ENCODE results near the gene TAOK2. TPM values are rescaled to one million over a fixed set of nuclear protein-coding genes. Genes with fewer than 3 reads are reported as not detected.
"Not testable (repeated sequence)": the region's sequence is repeated elsewhere in the genome, so short reads cannot be mapped to it uniquely, and the experiment has no call there.

Gene TAOK2
- total RNA-seq, 6 donors from 2014 or later: 70.2 to 195 (median 81.5) TPM

- Histone ChIP-seq H3K36me3 (peaks cover 4 to 14% (median 6%) of the 10 kb centered on the region in 4 donors), H3K4me1 (peaks cover 21 to 24% (median 22%) of the 10 kb centered on the region in 4 donors), H3K4me3 (peak overlapping the region in 3 of 4 donors; percentile 80 to 100 (median 88)), H3K27ac (peak overlapping the region; percentile 79 to 91 (median 90)), H3K27me3 (no peaks in the 10 kb centered on the region), H3K9me3 (no peaks in the 10 kb centered on the region)
- ATAC-seq (ENCODE audit: low FRiP score in 2 of 2) (no peak), DNase-seq (no peak)
- TF ChIP-seq POLR2AphosphoS5 (IDR thresholded peaks at IDR 0.05): no peak
- no peak for TF ChIP-seq POLR2A (IDR thresholded peaks at IDR 0.05)
- no peak for TF ChIP-seq EP300 (IDR thresholded peaks at IDR 0.05)
- TF ChIP-seq, protein P1, sequence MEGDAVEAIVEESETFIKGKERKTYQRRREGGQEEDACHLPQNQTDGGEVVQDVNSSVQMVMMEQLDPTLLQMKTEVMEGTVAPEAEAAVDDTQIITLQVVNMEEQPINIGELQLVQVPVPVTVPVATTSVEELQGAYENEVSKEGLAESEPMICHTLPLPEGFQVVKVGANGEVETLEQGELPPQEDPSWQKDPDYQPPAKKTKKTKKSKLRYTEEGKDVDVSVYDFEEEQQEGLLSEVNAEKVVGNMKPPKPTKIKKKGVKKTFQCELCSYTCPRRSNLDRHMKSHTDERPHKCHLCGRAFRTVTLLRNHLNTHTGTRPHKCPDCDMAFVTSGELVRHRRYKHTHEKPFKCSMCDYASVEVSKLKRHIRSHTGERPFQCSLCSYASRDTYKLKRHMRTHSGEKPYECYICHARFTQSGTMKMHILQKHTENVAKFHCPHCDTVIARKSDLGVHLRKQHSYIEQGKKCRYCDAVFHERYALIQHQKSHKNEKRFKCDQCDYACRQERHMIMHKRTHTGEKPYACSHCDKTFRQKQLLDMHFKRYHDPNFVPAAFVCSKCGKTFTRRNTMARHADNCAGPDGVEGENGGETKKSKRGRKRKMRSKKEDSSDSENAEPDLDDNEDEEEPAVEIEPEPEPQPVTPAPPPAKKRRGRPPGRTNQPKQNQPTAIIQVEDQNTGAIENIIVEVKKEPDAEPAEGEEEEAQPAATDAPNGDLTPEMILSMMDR (IDR thresholded peaks at IDR 0.05): no peak
- 70 to 71% methylated on average over 12 of the region's 12 CpGs for WGBS, 2 donors
Observed at GRCh38 chr16:29927070-29927905, 46.4 kb upstream of the TAOK2 start.

DNA sequence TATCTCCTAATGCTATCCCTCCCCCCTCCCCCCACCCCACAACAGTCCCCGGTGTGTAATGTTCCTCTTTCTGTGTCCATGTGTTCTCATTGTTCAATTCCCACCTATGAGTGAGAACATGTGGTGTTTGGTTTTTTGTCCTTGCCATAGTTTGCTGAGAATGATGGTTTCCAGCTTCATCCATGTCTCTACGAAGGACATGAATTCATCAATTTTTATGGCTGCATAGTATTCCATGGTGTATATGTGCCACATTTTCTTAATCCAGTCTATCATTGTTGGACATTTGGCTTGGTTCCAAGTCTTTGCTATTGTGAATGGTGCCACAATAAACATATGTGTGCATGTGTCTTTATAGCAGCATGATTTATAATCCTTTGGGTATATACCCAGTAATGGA is 41.9 kb upstream of the TAOK2 start:
- H3K27me3 ChIP-seq; H3K4me1 ChIP-seq; H3K9me3 ChIP-seq; H3K36me3 ChIP-seq; H3K4me3 ChIP-seq; ATAC-seq (ENCODE audit: low FRiP score in 2 of 2); DNase-seq; H3K27ac ChIP-seq: not testable (repeated sequence)
- WGBS, 2 donors: 92 to 100% methylated on average over 1 to 2 of the region's 2 CpGs

DNA sequence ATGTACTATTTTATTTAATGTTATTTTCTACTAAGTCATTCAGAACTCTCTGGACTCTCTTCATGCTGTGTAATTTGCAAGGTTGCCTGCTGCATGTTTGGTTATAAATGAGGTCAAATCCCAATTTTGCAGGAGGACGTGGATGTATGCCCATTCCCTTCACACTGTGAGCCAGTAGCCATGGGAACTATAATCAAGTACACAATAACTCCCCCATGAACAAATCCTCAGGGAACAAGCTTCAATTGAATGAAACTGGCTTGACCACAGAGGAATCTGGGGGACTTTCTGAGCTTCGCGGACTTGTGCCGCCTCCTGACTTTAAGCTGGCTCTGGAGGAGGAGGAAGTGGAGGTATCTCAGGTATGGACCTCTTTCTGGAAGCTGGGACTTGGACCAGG is 33.0 kb upstream of the TAOK2 start:
- DNase-seq: no peak
- no peak for ATAC-seq (ENCODE audit: low FRiP score in 2 of 2)
- TF ChIP-seq POLR2A (IDR thresholded peaks at IDR 0.05) (no peak), POLR2AphosphoS5 (IDR thresholded peaks at IDR 0.05) (no peak), EP300 (IDR thresholded peaks at IDR 0.05) (no peak)
- TF ChIP-seq, protein P1 (IDR thresholded peaks at IDR 0.05): no peak

DNA sequence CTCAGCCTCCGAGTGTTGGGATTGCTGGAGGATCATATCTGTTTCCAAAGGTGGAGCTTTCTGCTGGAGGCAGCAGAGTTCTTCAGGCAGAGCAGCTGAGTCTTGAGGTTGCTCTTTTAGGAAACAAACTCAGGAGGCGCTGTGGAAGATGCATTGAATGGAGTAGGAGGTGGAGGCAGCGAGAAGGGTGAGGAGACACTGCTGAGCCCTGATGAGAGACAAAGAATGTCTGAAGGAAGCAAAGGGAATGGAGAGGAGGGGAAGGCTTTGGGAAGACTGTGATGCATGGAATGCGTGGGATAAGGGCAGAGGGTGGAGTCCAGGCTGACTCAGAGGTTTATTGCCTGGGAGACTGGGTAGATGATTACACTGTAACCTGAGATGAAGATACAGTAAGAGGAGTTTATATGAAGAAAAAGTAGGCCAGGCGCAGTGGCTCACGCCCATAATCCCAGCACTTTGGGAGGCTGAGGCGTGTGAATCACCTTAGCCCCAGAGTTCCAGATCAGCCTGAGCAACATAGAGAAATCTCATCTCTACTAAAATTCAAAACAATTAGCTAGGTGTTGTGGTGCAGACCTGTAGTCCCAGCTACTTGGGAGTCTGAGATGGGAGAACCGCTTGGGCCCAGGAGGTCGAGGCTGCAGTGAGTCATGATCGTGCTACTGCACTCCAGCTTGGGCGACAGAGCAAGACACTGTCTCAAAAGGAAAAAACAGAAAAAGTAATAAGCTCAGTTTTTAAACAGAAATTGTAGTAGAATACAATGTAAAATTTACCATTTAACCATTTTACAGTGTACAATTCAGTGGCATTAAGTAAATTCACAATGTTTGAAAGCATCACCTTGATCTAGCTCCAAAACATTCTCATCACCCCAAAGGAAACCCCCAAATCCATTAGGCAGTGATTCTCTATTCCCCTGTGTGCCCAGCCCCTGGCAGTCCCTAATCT is 29.5 kb upstream of the TAOK2 start:
- peaks cover 0 to 5% (median 0%) of the 10 kb centered on the region in 4 donors for H3K4me1 ChIP-seq
- H3K36me3 ChIP-seq: no peaks in the 10 kb centered on the region
- H3K4me3 ChIP-seq: no peak overlapping the region
- WGBS, 2 donors: 65 to 68% methylated on average over 11 of the region's 11 CpGs
- H3K9me3 ChIP-seq: no peaks in the 10 kb centered on the region
- peak overlapping the region in 1 of 4 donors; percentile 4 for H3K27ac ChIP-seq
- ATAC-seq (ENCODE audit: low FRiP score in 2 of 2) (peak; percentile 87 to 98), DNase-seq (peak in 1 of 2 donors; percentile 26)
- TF ChIP-seq POLR2A (IDR thresholded peaks at IDR 0.05) (no peak), POLR2AphosphoS5 (IDR thresholded peaks at IDR 0.05) (no peak), EP300 (IDR thresholded peaks at IDR 0.05) (no peak)
- TF ChIP-seq, protein P1 (IDR thresholded peaks at IDR 0.05): no peak
- H3K27me3 ChIP-seq: no peaks in the 10 kb centered on the region

More for the DNA sequence above, 33.0 kb upstream of the TAOK2 start:
- 72 to 76% methylated on average over 4 of the region's 4 CpGs for WGBS, 2 donors
- Histone ChIP-seq H3K4me3 (no peak overlapping the region), H3K36me3 (no peaks in the 10 kb centered on the region), H3K27me3 (no peaks in the 10 kb centered on the region), H3K27ac (no peak overlapping the region), H3K9me3 (no peaks in the 10 kb centered on the region), H3K4me1 (peaks cover 0 to 5% (median 0%) of the 10 kb centered on the region in 4 donors)

GRCh38 chr16:29947897-29948296 is 25.8 kb upstream of the TAOK2 start:
- H3K36me3 ChIP-seq: no peaks in the 10 kb centered on the region
- no peaks in the 10 kb centered on the region for H3K27me3 ChIP-seq
- H3K4me3 ChIP-seq: no peak overlapping the region
- H3K27ac ChIP-seq: no peak overlapping the region
- no peak for TF ChIP-seq POLR2A (IDR thresholded peaks at IDR 0.05)
- TF ChIP-seq POLR2AphosphoS5 (IDR thresholded peaks at IDR 0.05): no peak
- TF ChIP-seq, protein P1 (IDR thresholded peaks at IDR 0.05): no peak
- H3K9me3 ChIP-seq: no peaks in the 10 kb centered on the region
- DNase-seq (no peak), ATAC-seq (ENCODE audit: low FRiP score in 2 of 2) (no peak)
- 77 to 78% methylated on average over 2 of the region's 2 CpGs for WGBS, 2 donors
- peaks cover 0 to 5% (median 0%) of the 10 kb centered on the region in 4 donors for H3K4me1 ChIP-seq
